Testis (tissue), 2 donors: ENCODE results near the gene CHGA.

Experiments used
- CTCF ChIP-seq, 3 experiments: fragments of 450-650 bp in 2 of 3; fragments of 200-600 bp in 1 of 3; sonication (generic) in 1 of 3; IDR thresholded peaks; one replicate each; pipeline ENCODE4 v1.5.1; 2016 to 2019; ENCODE audit warnings: antibody characterized with exemption in 3 of 3, mild to moderate bottlenecking in 2 of 3, moderate library complexity in 1 of 3
- POLR2A ChIP-seq: fragments of 450-650 bp; IDR thresholded peaks from one replicate; pipeline ENCODE4 v1.6.1; 2017; ENCODE audit warnings: antibody characterized with exemption, mild to moderate bottlenecking, moderate library complexity

GRCh38 chr14:92950773-92951172 is 27.8 kb downstream of the CHGA start:
- TF ChIP-seq CTCF (IDR thresholded peaks at IDR 0.05), result no peak
- no peak for TF ChIP-seq POLR2A
